Sigmoid colon (tissue), 7 donors: ENCODE measurements around the gene TIMP2. TPM values are rescaled to one million over a fixed set of nuclear protein-coding genes. Genes with fewer than 3 reads are reported as not detected.

Source experiments
- DNase-seq: peaks from one replicate; pipeline ENCODE4 v3.0.0-alpha.2; 2019
- H3K27ac ChIP-seq, 4 donors: fragments of 200-600 bp; sonication (generic); one replicate each; pipeline ENCODE4 v1.5.1; 2016 to 2019; ENCODE audit warnings: mild to moderate bottlenecking in 1 of 4
- H3K27me3 ChIP-seq, 3 donors: fragments of 200-600 bp; sonication (generic); one replicate each; pipeline ENCODE4 v1.5.1; 2019; ENCODE audit warnings: mild to moderate bottlenecking in 1 of 3
- H3K36me3 ChIP-seq, 4 donors: fragments of 200-600 bp; sonication (generic); one replicate each; pipeline ENCODE4 v1.5.1; 2016 to 2019
- H3K4me1 ChIP-seq, 4 donors: fragments of 200-600 bp; sonication (generic); one replicate each; pipeline ENCODE4 v1.5.1; 2017 to 2019
- H3K4me3 ChIP-seq, 4 donors: fragments of 200-600 bp; sonication (generic); one replicate each; pipeline ENCODE4 v1.5.1; 2017 to 2019; ENCODE audit warnings: mild to moderate bottlenecking in 2 of 4, moderate library complexity in 1 of 4
- H3K9me3 ChIP-seq, 4 donors: fragments of 200-600 bp in 3 of 4; sonication (generic) in 3 of 4; one replicate each; pipeline versions ENCODE4 v1.5.1 to v1.6.1; 2013 to 2019
- EP300 ChIP-seq, 4 donors: sonication (generic); formaldehyde crosslinking; IDR thresholded peaks; one replicate each; pipeline ENCODE4 v1.6.1; 2017; ENCODE audit warnings: antibody characterized with exemption in 4 of 4
- POLR2A ChIP-seq, 2 donors: fragments of 450-650 bp; IDR thresholded peaks; one replicate each; pipeline ENCODE4 v1.6.1; 2016; ENCODE audit warnings: antibody characterized with exemption in 2 of 2, mild to moderate bottlenecking in 2 of 2, moderate library complexity in 2 of 2
- POLR2AphosphoS5 ChIP-seq, 4 donors: sonication (generic); formaldehyde crosslinking; IDR thresholded peaks; one replicate each; pipeline ENCODE4 v1.6.1; 2017; ENCODE audit warnings: antibody characterized with exemption in 4 of 4
- WGBS, 2 donors: extraction: QIAGEN DNeasy Blood & Tissue Kit; methylation state at CpG; one replicate each; pipeline ENCODE4 v1.1.7; 2013; 5-methylcytosine and 5-hydroxymethylcytosine counted together
- intact Hi-C: fragments of 100-400 bp; cut with DNase I; formaldehyde crosslinking; loops from one replicate; pipeline ENCODE4 v1.15.1; 2023
- polyA plus RNA-seq, 3 donors: library from polyadenylated mRNA; stranded (reverse); fragments of 200-250 nt; gene quantifications; one replicate each; pipeline ENCODE4 v1.2.3, GENCODE V29; 2013
- total RNA-seq, 4 donors: library from RNA; depleted of rRNA; stranded (reverse); fragments of >200 nt; gene quantifications; one replicate each; pipeline ENCODE4 v1.1.0, GENCODE V29; 2016
- TF ChIP-seq, protein P1 (sequence below), 4 experiments: fragments of 450-650 bp in 3 of 4; fragments of 200-600 bp in 1 of 4; IDR thresholded peaks; one replicate each; pipeline ENCODE4 v1.5.1; 2016 to 2019; ENCODE audit warnings: antibody characterized with exemption in 4 of 4, mild to moderate bottlenecking in 3 of 4, moderate library complexity in 2 of 4
- donor health status: healthy with polysubstance abuse.
- donor health status: Bipolar disorder and iron deficiency.
- donor health status: healthy.

Gene TIMP2
- total and polyA plus RNA-seq, 7 donors: 16.4 to 227 (median 142) TPM

DNA sequence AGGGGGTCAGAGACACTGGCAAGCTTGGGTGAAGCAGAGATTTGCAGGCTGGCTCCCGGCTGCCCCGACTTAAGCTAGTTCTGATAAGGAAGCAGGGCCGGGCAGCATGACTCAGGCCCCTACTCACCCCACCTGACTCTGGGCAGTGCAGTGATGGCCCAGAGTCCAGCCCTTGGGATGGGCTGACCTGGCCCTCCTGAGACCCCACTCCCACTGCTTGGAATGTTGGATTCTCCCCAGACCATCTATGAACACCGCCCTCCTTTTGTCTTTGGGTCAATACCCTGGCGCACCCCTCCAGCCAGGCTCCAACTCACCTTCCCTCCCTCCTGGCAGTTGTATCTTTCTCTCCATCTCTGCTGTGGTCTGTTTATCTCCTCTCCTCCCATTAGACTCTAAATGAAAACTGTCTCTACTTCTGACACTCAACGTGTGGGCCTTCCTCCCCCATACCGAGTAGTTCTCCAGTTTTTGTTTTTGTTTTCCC lies 33.5 kb upstream of the TIMP2 start:
- Histone ChIP-seq H3K4me3 (no peak overlapping the region), H3K9me3 (no peaks in the 10 kb centered on the region), H3K36me3 (no peaks in the 10 kb centered on the region), H3K27me3 (no peaks in the 10 kb centered on the region), H3K4me1 (peaks cover 0 to 7% (median 3%) of the 10 kb centered on the region in 4 donors), H3K27ac (no peak overlapping the region)
- 81 to 82% methylated on average over 7 of the region's 7 CpGs for WGBS, 2 donors
- TF ChIP-seq EP300 (IDR thresholded peaks at IDR 0.05): no peak
- TF ChIP-seq POLR2AphosphoS5 (IDR thresholded peaks at IDR 0.05): no peak
- TF ChIP-seq, protein P1, sequence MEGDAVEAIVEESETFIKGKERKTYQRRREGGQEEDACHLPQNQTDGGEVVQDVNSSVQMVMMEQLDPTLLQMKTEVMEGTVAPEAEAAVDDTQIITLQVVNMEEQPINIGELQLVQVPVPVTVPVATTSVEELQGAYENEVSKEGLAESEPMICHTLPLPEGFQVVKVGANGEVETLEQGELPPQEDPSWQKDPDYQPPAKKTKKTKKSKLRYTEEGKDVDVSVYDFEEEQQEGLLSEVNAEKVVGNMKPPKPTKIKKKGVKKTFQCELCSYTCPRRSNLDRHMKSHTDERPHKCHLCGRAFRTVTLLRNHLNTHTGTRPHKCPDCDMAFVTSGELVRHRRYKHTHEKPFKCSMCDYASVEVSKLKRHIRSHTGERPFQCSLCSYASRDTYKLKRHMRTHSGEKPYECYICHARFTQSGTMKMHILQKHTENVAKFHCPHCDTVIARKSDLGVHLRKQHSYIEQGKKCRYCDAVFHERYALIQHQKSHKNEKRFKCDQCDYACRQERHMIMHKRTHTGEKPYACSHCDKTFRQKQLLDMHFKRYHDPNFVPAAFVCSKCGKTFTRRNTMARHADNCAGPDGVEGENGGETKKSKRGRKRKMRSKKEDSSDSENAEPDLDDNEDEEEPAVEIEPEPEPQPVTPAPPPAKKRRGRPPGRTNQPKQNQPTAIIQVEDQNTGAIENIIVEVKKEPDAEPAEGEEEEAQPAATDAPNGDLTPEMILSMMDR (IDR thresholded peaks at IDR 0.05): no peak
- TF ChIP-seq POLR2A (IDR thresholded peaks at IDR 0.05): no peak
- DNase-seq: no peak
- intact Hi-C loops: no loop called here

DNA sequence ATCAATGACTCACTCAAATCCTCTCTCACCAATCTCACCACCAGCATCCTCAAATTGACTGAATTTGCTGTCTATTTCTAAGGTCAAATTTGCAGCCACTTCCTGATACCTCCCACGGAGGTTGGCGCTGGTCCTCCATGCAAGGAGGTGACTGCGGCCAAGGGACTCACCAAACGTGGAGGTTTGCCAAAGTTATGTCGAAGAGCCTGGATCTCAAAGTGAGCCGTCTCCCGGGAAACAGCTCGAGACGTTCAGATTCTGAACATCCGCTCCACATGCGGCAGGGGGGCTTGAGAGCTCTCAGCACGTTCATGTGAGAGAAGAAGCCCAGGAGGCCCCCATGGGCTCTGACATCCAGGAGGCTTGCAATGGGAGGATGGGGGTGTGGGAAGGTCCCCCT lies 31.9 kb upstream of the TIMP2 start:
- peaks cover 0 to 16% (median 11%) of the 10 kb centered on the region in 4 donors for H3K4me1 ChIP-seq
- H3K4me3 ChIP-seq: no peak overlapping the region
- H3K27me3 ChIP-seq: no peaks in the 10 kb centered on the region
- TF ChIP-seq, protein P1 (IDR thresholded peaks at IDR 0.05): no peak
- TF ChIP-seq POLR2A (IDR thresholded peaks at IDR 0.05) (no peak), EP300 (IDR thresholded peaks at IDR 0.05) (no peak), POLR2AphosphoS5 (IDR thresholded peaks at IDR 0.05) (no peak)
- no peak for DNase-seq
- H3K36me3 ChIP-seq: no peaks in the 10 kb centered on the region
- no peak overlapping the region for H3K27ac ChIP-seq
- intact Hi-C loops: no loop called here
- H3K9me3 ChIP-seq: no peaks in the 10 kb centered on the region
- WGBS, 2 donors: 76 to 81% methylated on average over 12 of the region's 12 CpGs

DNA sequence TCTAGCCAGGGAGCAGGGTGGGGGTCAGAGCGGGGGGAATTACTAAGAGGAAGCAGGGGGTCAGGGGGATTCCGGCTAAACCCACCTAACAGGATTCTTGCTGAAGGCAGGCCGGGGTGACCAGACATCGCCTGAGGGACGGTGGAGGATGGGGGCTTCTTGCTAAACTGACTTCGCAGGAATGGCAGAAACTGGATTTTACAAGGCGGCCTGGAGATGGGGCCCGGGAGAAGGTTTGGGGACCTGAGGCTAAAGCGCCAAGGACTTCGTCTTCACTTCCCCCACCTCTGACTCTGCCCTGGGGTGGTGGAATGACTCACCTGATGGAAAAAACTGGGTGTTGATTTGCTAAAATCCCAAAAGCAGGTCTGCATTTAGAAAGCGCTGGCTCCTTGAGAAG lies 31.1 kb upstream of the TIMP2 start:
- intact Hi-C loops: no loop called here

DNA sequence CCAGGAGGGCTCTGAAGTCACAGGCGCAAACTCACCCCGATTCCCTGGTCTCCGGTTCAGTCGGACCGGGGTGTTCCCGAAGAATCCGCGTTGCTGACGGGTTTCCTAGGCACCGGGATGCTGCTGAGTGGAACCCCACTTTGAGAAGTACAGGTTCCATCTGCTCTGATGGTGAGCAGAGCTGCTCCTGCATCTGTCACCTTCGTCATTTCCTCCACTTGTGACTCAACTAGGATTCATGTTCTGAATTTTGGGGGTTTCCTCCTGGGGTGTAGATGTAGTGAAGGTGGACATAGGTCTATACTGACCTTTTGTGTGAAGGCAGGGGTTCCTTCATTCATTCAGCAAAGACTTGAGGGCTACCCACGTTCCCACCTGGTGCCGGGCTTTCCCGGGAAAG lies 29.5 kb upstream of the TIMP2 start:
- Histone ChIP-seq H3K4me3 (no peak overlapping the region), H3K36me3 (no peaks in the 10 kb centered on the region), H3K9me3 (peaks cover 0 to 9% (median 4%) of the 10 kb centered on the region in 4 donors), H3K4me1 (peaks cover 0 to 15% (median 13%) of the 10 kb centered on the region in 4 donors), H3K27ac (no peak overlapping the region), H3K27me3 (no peaks in the 10 kb centered on the region)
- TF ChIP-seq, protein P1 (IDR thresholded peaks at IDR 0.05): no peak
- no peak for TF ChIP-seq POLR2AphosphoS5 (IDR thresholded peaks at IDR 0.05)
- TF ChIP-seq POLR2A (IDR thresholded peaks at IDR 0.05): no peak
- no peak for TF ChIP-seq EP300 (IDR thresholded peaks at IDR 0.05)
- no peak for DNase-seq
- intact Hi-C loops: no loop called here
- WGBS, 2 donors: 85 to 91% methylated on average over 14 of the region's 14 CpGs

More for the DNA sequence above, 31.1 kb upstream of the TIMP2 start:
- H3K4me3 ChIP-seq: no peak overlapping the region
- WGBS, 2 donors: 86 to 92% methylated on average over 11 of the region's 11 CpGs
- peak; percentile 56 for DNase-seq
- H3K9me3 ChIP-seq: peaks cover 0 to under 1% (median 0%) of the 10 kb centered on the region in 4 donors
- H3K27me3 ChIP-seq: no peaks in the 10 kb centered on the region
- H3K4me1 ChIP-seq: peaks cover 0 to 19% (median 16%) of the 10 kb centered on the region in 4 donors
- TF ChIP-seq, protein P1 (IDR thresholded peaks at IDR 0.05): no peak
- TF ChIP-seq EP300 (IDR thresholded peaks at IDR 0.05) (no peak), POLR2A (IDR thresholded peaks at IDR 0.05) (no peak), POLR2AphosphoS5 (IDR thresholded peaks at IDR 0.05) (no peak)
- H3K36me3 ChIP-seq: no peaks in the 10 kb centered on the region
- no peak overlapping the region for H3K27ac ChIP-seq
